ENCODE data around the gene OSBPL7. TPM values are rescaled to one million over a fixed set of nuclear protein-coding genes. Genes with fewer than 3 reads are reported as not detected.

OSBPL7 gene
- total and polyA plus RNA-seq, 2 of the 4 experiments (the other 2 are of a cell fraction) = 5.2 to 14.5 TPM

DNA sequence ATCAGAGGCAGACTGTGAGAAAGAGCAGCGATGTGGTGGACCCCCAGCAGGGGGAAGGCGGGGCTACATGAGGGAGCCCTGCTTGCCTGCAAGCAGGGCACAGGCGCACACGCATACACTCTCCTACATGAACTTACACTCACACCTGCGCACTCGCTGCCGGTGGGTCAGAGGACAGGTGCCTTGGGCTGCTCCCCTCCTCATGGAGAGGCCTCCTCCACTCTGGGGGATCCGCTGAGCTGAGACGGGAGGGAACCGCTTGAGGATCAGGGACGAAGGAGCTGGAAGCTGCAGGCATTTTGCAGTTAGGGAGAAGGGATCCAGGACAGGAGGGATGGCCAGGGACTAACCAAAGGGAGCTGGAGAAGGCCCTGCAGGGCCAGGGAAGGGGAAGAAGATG, 14.2 kb downstream of the OSBPL7 start:
- Histone ChIP-seq H2BK5ac (ENCODE audit: low read depth, low read length, poor library complexity, severe bottlenecking) (no peak overlapping the region), H2AFZ (replicated peaks; ENCODE audit: low read length, poor library complexity) (no peak overlapping the region), H3K9ac (ENCODE audit: low read depth, low read length) (no peak overlapping the region), H3K4me2 (ENCODE audit: low read depth, low read length) (no peak overlapping the region), H3K79me1 (ENCODE audit: low read depth in 1 of 2, low read length in 2 of 2) (no peaks in the 10 kb centered on the region), H3K27ac (ENCODE audit: insufficient read depth, low read length) (no peak overlapping the region), H3K4me1 (ENCODE audit: control insufficient read depth, insufficient read depth, low read length) (peaks cover 3% of the 10 kb centered on the region; the same call in 1 of the 2 replicates), H3K4me3 (ENCODE audit: insufficient read depth, low read depth, low read length) (no peak overlapping the region), H2BK20ac (ENCODE audit: low read depth, low read length) (no peak overlapping the region), H3K4ac (ENCODE audit: low read depth, low read length) (no peak overlapping the region), H3K23ac (ENCODE audit: low read depth, low read length) (no peak overlapping the region), H4K8ac (ENCODE audit: low read depth in 2 of 2, low read length in 2 of 2) (no peak overlapping the region), H3K9me3 (ENCODE audit: control insufficient read depth, insufficient read depth, low read length) (no peaks in the 10 kb centered on the region), H2AK5ac (ENCODE audit: low read depth, low read length) (no peak overlapping the region), H3K9me1 (ENCODE audit: insufficient read depth, low read length) (0 out of 2 replicates have a peak, but pooled peaks cover 2% of the 10 kb centered on the region), H3K18ac (ENCODE audit: low read depth, low read length) (no peak overlapping the region), H3K56ac (ENCODE audit: extremely low read depth, insufficient read depth, low read length) (no peak overlapping the region), H2BK15ac (ENCODE audit: low read depth, low read length) (no peak overlapping the region), H4K5ac (ENCODE audit: low read depth, low read length) (no peak overlapping the region), H3K27me3 (ENCODE audit: control insufficient read depth, insufficient read depth, low read length) (peaks cover 19% of the 10 kb centered on the region), H2BK120ac (ENCODE audit: low read depth, low read length) (no peak overlapping the region), H3K14ac (replicated peaks; ENCODE audit: low read depth, low read length) (no peak overlapping the region), H4K91ac (ENCODE audit: insufficient read depth, low read depth, low read length) (no peak overlapping the region), H3K36me3 (ENCODE audit: control insufficient read depth, insufficient read depth, low read length) (peaks cover 30% of the 10 kb centered on the region), H4K20me1 (ENCODE audit: insufficient read depth, low read length) (peaks cover 32% of the 10 kb centered on the region), H2AK9ac (replicated peaks; ENCODE audit: low read depth, low read length, poor library complexity) (no peak overlapping the region)
- intact Hi-C loops (cut with micrococcal nuclease) = no loop called here
- in situ Hi-C loops (cut with MboI; ENCODE audit: low sequenced_read_pairs) = no loop called here
- dilution Hi-C loops (cut with HindIII; ENCODE audit: low sequenced_read_pairs, unreplicated experiment) = no loop called here
- ChIA-PET POLR2A (ENCODE audit: unreplicated experiment) (no interaction called here), CTCF (no interaction called here)
- no peak for DNase-seq
- ATAC-seq (ENCODE audit: low read depth) = no peak
- WGBS, 2 experiments (ENCODE audit: extremely low coverage in 2 of 2, insufficient read length in 1 of 2) = 89% methylated on average over 7 of the region's 11 CpGs; no CpG with 5 or more reads in 1 of the 2 experiments
- BruUV-seq (replicated peaks) = no TSS peak
- TF ChIP-seq, protein P1, sequence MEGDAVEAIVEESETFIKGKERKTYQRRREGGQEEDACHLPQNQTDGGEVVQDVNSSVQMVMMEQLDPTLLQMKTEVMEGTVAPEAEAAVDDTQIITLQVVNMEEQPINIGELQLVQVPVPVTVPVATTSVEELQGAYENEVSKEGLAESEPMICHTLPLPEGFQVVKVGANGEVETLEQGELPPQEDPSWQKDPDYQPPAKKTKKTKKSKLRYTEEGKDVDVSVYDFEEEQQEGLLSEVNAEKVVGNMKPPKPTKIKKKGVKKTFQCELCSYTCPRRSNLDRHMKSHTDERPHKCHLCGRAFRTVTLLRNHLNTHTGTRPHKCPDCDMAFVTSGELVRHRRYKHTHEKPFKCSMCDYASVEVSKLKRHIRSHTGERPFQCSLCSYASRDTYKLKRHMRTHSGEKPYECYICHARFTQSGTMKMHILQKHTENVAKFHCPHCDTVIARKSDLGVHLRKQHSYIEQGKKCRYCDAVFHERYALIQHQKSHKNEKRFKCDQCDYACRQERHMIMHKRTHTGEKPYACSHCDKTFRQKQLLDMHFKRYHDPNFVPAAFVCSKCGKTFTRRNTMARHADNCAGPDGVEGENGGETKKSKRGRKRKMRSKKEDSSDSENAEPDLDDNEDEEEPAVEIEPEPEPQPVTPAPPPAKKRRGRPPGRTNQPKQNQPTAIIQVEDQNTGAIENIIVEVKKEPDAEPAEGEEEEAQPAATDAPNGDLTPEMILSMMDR (conservative IDR thresholded peaks at IDR 0.05; ENCODE audit: low read depth, low read length) = no peak
- TF ChIP-seq MAZ (IDR thresholded peaks at IDR 0.05; ENCODE audit: borderline replicate concordance, low read depth, low read length) (no peak), NFE2L2 (IDR thresholded peaks at IDR 0.05; ENCODE audit: low read depth, low read length) (no peak), FOS (IDR thresholded peaks at IDR 0.05; ENCODE audit: low read depth, low read length) (no peak), POLR2A (IDR thresholded peaks at IDR 0.05; ENCODE audit: low read depth, low read length) (no peak), RAD21 (IDR thresholded peaks at IDR 0.05; ENCODE audit: low read length) (no peak), SMC3 (IDR thresholded peaks at IDR 0.05; ENCODE audit: low read depth, low read length) (no peak)

Measured in IMR-90 (cell line).